Activated CD8-positive, alpha-beta T cell treated with anti-CD3 and anti-CD28 coated beads, Interleukin-2, amount 10 ng/mL, durations not matched to agents 7 days and 5 days (primary cell): Measurements from ENCODE around the gene RYR3. TPM values are rescaled to one million over a fixed set of nuclear protein-coding genes. Genes with fewer than 3 reads are reported as not detected.

Experiments
- ATAC-seq: fragments of 150-1000 bp; cut with Tn5 transposase; one replicate; pipeline ENCODE4 v1.10.0; 2021; ENCODE audit warnings: moderate library complexity
- CTCF ChIA-PET: fragments of 350-600 bp; sonication (Branson Sonifier 250); formaldehyde crosslinking; loops from one replicate; lab custom pipeline; 2021; ENCODE audit warnings: antibody characterized with exemption; lab: Charles Lee
- POLR2A ChIA-PET: fragments of 350-600 bp; sonication (Branson Sonifier 250); formaldehyde crosslinking; loops from one replicate; lab custom pipeline; 2021; ENCODE audit warnings: antibody characterized with exemption; lab: Charles Lee
- DNase-seq: peaks from one replicate; pipeline ENCODE4 v3.0.0-alpha.2; 2020
- H3K27ac Mint-ChIP-seq: one replicate; pipeline ENCODE4 v1.8.0; 2021; ENCODE audit warnings: mild to moderate bottlenecking, mixed read lengths
- H3K27me3 Mint-ChIP-seq: one replicate; pipeline ENCODE4 v1.8.0; 2021; ENCODE audit warnings: low read depth, mixed read lengths
- H3K36me3 Mint-ChIP-seq: one replicate; pipeline ENCODE4 v1.8.0; 2021; ENCODE audit warnings: low read depth, mixed read lengths
- H3K4me1 Mint-ChIP-seq: one replicate; pipeline ENCODE4 v1.8.0; 2021; ENCODE audit warnings: low read depth, mixed read lengths
- H3K4me3 Mint-ChIP-seq: one replicate; pipeline ENCODE4 v1.8.0; 2021; ENCODE audit warnings: mild to moderate bottlenecking, mixed read lengths
- H3K9me3 Mint-ChIP-seq: one replicate; pipeline ENCODE4 v1.8.0; 2022; ENCODE audit warnings: mixed read lengths; ENCODE audit not compliant: insufficient read depth
- total RNA-seq, 2 experiments: library from RNA; stranded (reverse); gene quantifications; one replicate each; pipeline ENCODE4 v1.2.3, GENCODE V29; 2021

The RYR3 gene
- total RNA-seq, 2 experiments from 2014 or later = not detected

- H3K4me3 Mint-ChIP-seq = no peak overlapping the region
- no peaks in the 10 kb centered on the region for H3K36me3 Mint-ChIP-seq
- H3K27me3 Mint-ChIP-seq = no peaks in the 10 kb centered on the region
- CTCF ChIA-PET = no interaction called here
- no peak overlapping the region for H3K27ac Mint-ChIP-seq
- no peaks in the 10 kb centered on the region for H3K9me3 Mint-ChIP-seq
- H3K4me1 Mint-ChIP-seq = no peaks in the 10 kb centered on the region
- no peak for ATAC-seq
- POLR2A ChIA-PET = no interaction called here
- DNase-seq = no peak
These were observed 596.6 kb downstream of the RYR3 start for GRCh38 chr15:33907326-33907725.

GRCh38 chr15:33908406-33908805 lies 597.6 kb downstream of the RYR3 start:
- no peak overlapping the region for H3K4me3 Mint-ChIP-seq
- H3K4me1 Mint-ChIP-seq = no peaks in the 10 kb centered on the region
- ATAC-seq (no peak), DNase-seq (no peak)
- ChIA-PET CTCF (no interaction called here), POLR2A (no interaction called here)
- H3K27ac Mint-ChIP-seq = no peak overlapping the region
- no peaks in the 10 kb centered on the region for H3K9me3 Mint-ChIP-seq
- no peaks in the 10 kb centered on the region for H3K36me3 Mint-ChIP-seq
- H3K27me3 Mint-ChIP-seq = no peaks in the 10 kb centered on the region

- ChIA-PET POLR2A (no interaction called here), CTCF (no interaction called here)
- H3K27ac Mint-ChIP-seq = no peak overlapping the region
- no peaks in the 10 kb centered on the region for H3K27me3 Mint-ChIP-seq
- DNase-seq = no peak
- H3K36me3 Mint-ChIP-seq = no peaks in the 10 kb centered on the region
- no peaks in the 10 kb centered on the region for H3K9me3 Mint-ChIP-seq
- no peaks in the 10 kb centered on the region for H3K4me1 Mint-ChIP-seq
- ATAC-seq = no peak
- no peak overlapping the region for H3K4me3 Mint-ChIP-seq
These were observed 600.0 kb downstream of the RYR3 start for GRCh38 chr15:33910741-33911140.

GRCh38 chr15:33912326-33912725 lies 601.6 kb downstream of the RYR3 start:
- POLR2A ChIA-PET = no interaction called here
- DNase-seq (no peak), ATAC-seq (no peak)
- H3K9me3 Mint-ChIP-seq = no peaks in the 10 kb centered on the region
- H3K27me3 Mint-ChIP-seq = no peaks in the 10 kb centered on the region
- no peak overlapping the region for H3K27ac Mint-ChIP-seq
- H3K4me3 Mint-ChIP-seq = no peak overlapping the region
- no peaks in the 10 kb centered on the region for H3K4me1 Mint-ChIP-seq
- H3K36me3 Mint-ChIP-seq = no peaks in the 10 kb centered on the region
- CTCF ChIA-PET = no interaction called here

- POLR2A ChIA-PET = no interaction called here
- no peaks in the 10 kb centered on the region for H3K36me3 Mint-ChIP-seq
- CTCF ChIA-PET = no interaction called here
- no peak for DNase-seq
- no peak for ATAC-seq
- H3K4me3 Mint-ChIP-seq = no peak overlapping the region
- H3K27me3 Mint-ChIP-seq = no peaks in the 10 kb centered on the region
- H3K9me3 Mint-ChIP-seq = no peaks in the 10 kb centered on the region
- H3K4me1 Mint-ChIP-seq = no peaks in the 10 kb centered on the region
- H3K27ac Mint-ChIP-seq = no peak overlapping the region
These were observed 602.7 kb downstream of the RYR3 start for GRCh38 chr15:33913459-33913858.

Other genes starting within 250 kb of the RYR3 start
- gene FMN1, start 116.3 kb upstream of the RYR3 start, total RNA-seq = under 1 TPM in 1 of 2 experiments, not detected in 1; 0.05 TPM